ENCODE data around the gene GPD1. TPM values are rescaled to one million over a fixed set of nuclear protein-coding genes. Genes with fewer than 3 reads are reported as not detected.

GPD1 gene
- total RNA-seq, 1 experiment from 2014 or later = 1.5 TPM

DNA sequence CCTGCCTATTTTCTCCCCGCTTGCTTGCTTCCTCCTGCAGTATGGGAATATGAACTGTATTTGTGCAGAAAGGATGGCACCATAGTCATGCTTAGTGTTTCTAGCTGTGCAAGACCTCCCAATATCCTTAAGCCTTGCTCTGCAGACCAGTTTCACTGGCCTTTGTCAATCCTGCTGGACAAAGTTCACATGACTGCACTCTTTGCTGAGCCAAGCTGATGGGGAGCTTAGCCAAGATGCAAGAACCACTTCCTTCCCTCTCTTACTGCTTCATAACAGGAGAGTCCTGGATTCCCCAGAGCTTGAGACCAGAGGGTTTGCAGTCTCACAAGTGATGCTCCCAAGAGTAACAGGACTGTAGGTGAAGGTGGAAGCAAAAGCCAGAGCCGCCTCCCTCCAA lies 42.6 kb upstream of the GPD1 start:
- Mint-ChIP-seq H3K4me3 (ENCODE audit: unreplicated experiment) (no peak overlapping the region), H3K27me3 (ENCODE audit: insufficient read depth, unreplicated experiment) (peaks cover 2% of the 10 kb centered on the region), H3K36me3 (ENCODE audit: insufficient read depth, unreplicated experiment) (no peaks in the 10 kb centered on the region), H3K4me1 (ENCODE audit: low read depth, unreplicated experiment) (peaks cover 9% of the 10 kb centered on the region), H3K27ac (ENCODE audit: unreplicated experiment) (no peak overlapping the region), H3K9me3 (ENCODE audit: unreplicated experiment) (no peaks in the 10 kb centered on the region)
- intact Hi-C loops (cut with micrococcal nuclease; ENCODE audit: unreplicated experiment) = no loop called here
- ChIA-PET CTCF (interaction anchor here (1.5 kb wide), 1 partner anchor 9 kb away, joined by 12 read pairs; no protein-coding TSS in a partner anchor), POLR2A (no interaction called here)
- no peak for TF ChIP-seq CTCF (IDR thresholded peaks at IDR 0.05; ENCODE audit: insufficient read depth in 1 of 2, low read depth in 1 of 2, low read length in 1 of 2, severe bottlenecking in 1 of 2, unreplicated experiment in 1 of 2)
- DNase-seq = no peak
- Histone ChIP-seq H3K4me3 (ENCODE audit: low read depth, low read length) (no peak overlapping the region), H3K27me3 (replicated peaks; ENCODE audit: control insufficient read depth, insufficient read depth, low read length) (no peaks in the 10 kb centered on the region), H3K9me3 (no peaks in the 10 kb centered on the region), H3K4me1 (peaks cover 8% of the 10 kb centered on the region), H3K36me3 (ENCODE audit: control insufficient read depth, insufficient read depth, low read length) (no peaks in the 10 kb centered on the region)
- BruUV-seq (replicated peaks) = no TSS peak

DNA sequence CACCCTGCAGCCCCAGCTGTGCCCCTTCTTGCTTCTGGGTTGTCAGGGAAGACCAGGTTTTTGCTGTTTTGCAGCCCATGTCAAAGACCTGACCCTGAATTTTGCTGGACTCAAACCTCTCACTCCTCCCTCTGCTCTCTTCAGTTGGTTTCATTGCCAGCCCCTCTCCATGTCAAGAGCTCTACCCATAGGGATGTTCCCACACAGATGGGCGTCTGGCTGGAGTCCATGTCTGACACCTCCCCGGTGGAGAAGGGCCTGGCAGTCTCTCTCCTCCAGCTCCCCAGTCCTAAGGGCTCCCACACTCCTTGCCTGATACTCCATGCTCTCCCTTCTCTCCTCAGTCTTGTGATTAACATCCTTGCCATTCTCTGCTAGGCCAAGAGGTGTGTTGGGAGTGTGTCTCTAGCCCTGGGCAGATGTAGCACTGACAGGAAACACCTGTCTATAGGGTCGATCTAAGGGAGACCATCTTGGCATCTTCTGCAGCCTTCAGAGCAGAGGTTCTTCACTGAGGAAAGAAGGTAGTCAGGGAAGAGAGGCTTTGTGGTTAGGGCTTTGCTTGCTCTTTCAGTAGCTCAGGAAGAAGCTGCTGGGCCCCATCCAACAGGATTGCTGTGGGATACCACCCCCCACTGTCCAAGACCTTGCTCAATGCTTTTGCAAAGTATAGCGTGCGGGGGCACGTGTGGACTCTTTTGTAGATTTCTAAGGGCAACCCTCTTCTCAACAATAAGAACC lies 41.7 kb upstream of the GPD1 start:
- DNase-seq = no peak
- H3K27me3 ChIP-seq (replicated peaks; ENCODE audit: control insufficient read depth, insufficient read depth, low read length) = no peaks in the 10 kb centered on the region
- intact Hi-C loops (cut with micrococcal nuclease; ENCODE audit: unreplicated experiment) = no loop called here
- TF ChIP-seq CTCF (IDR thresholded peaks at IDR 0.05; ENCODE audit: insufficient read depth in 1 of 2, low read depth in 1 of 2, low read length in 1 of 2, severe bottlenecking in 1 of 2, unreplicated experiment in 1 of 2) = no peak
- Mint-ChIP-seq H3K4me1 (ENCODE audit: low read depth, unreplicated experiment) (no peaks in the 10 kb centered on the region), H3K27me3 (ENCODE audit: insufficient read depth, unreplicated experiment) (peaks cover under 1% of the 10 kb centered on the region), H3K36me3 (ENCODE audit: insufficient read depth, unreplicated experiment) (no peaks in the 10 kb centered on the region), H3K27ac (ENCODE audit: unreplicated experiment) (no peak overlapping the region), H3K9me3 (ENCODE audit: unreplicated experiment) (no peaks in the 10 kb centered on the region), H3K4me3 (ENCODE audit: unreplicated experiment) (no peak overlapping the region)
- ChIA-PET CTCF (interaction anchor here (0.5 to 1.5 kb wide), 3 partner anchors 8 to 602 kb away, joined by 3 to 12 read pairs (median 5); no protein-coding TSS in a partner anchor), POLR2A (no interaction called here)
- H3K4me1 ChIP-seq = no peaks in the 10 kb centered on the region
- H3K9me3 ChIP-seq = no peaks in the 10 kb centered on the region
- no peak overlapping the region for H3K4me3 ChIP-seq (ENCODE audit: low read depth, low read length)
- H3K36me3 ChIP-seq (ENCODE audit: control insufficient read depth, insufficient read depth, low read length) = no peaks in the 10 kb centered on the region
- BruUV-seq (replicated peaks) = no TSS peak

- H3K9me3 Mint-ChIP-seq (ENCODE audit: unreplicated experiment) = no peaks in the 10 kb centered on the region
- TF ChIP-seq CTCF (IDR thresholded peaks at IDR 0.05; ENCODE audit: insufficient read depth in 1 of 2, low read depth in 1 of 2, low read length in 1 of 2, severe bottlenecking in 1 of 2, unreplicated experiment in 1 of 2) = no peak
- H3K4me3 ChIP-seq (ENCODE audit: low read depth, low read length) = no peak overlapping the region
- no peaks in the 10 kb centered on the region for H3K36me3 ChIP-seq (ENCODE audit: control insufficient read depth, insufficient read depth, low read length)
- H3K27ac Mint-ChIP-seq (ENCODE audit: unreplicated experiment) = no peak overlapping the region
- no peaks in the 10 kb centered on the region for H3K36me3 Mint-ChIP-seq (ENCODE audit: insufficient read depth, unreplicated experiment)
- ChIA-PET POLR2A (no interaction called here), CTCF (interaction anchor here (0.8 kb wide), 1 partner anchor 24 kb away, joined by 3 read pairs; no protein-coding TSS in a partner anchor)
- H3K27me3 ChIP-seq (replicated peaks; ENCODE audit: control insufficient read depth, insufficient read depth, low read length) = no peaks in the 10 kb centered on the region
- no peak for DNase-seq
- H3K4me1 Mint-ChIP-seq (ENCODE audit: low read depth, unreplicated experiment) = no peaks in the 10 kb centered on the region
- BruUV-seq (replicated peaks) = no TSS peak
- no peaks in the 10 kb centered on the region for H3K27me3 Mint-ChIP-seq (ENCODE audit: insufficient read depth, unreplicated experiment)
- intact Hi-C loops (cut with micrococcal nuclease; ENCODE audit: unreplicated experiment) = no loop called here
- no peaks in the 10 kb centered on the region for H3K4me1 ChIP-seq
- H3K9me3 ChIP-seq = no peaks in the 10 kb centered on the region
- no peak overlapping the region for H3K4me3 Mint-ChIP-seq (ENCODE audit: unreplicated experiment)
These were observed 40.9 kb upstream of the GPD1 start for GRCh38 chr12:50062728-50063460.

Measured in Caco-2 (cell line).